Upper lobe of left lung (tissue), 4 donors: ENCODE measurements around the gene TIRAP.

ENCODE experiments used
- EP300 ChIP-seq, 4 donors: sonication (generic); formaldehyde crosslinking; IDR thresholded peaks; one replicate each; pipeline ENCODE4 v1.5.1; 2017; ENCODE audit warnings: antibody characterized with exemption in 4 of 4, control low read depth in 2 of 4
- POLR2A ChIP-seq, 4 donors: fragments of 450-650 bp; IDR thresholded peaks; one replicate each; pipeline ENCODE4 v1.5.1; 2016 to 2017; ENCODE audit warnings: antibody characterized with exemption in 4 of 4, mild to moderate bottlenecking in 2 of 4
- TF ChIP-seq, protein P1 (sequence below), 6 experiments: fragments of 450-650 bp in 4 of 6; fragments of 200-600 bp in 2 of 6; sonication (generic) in 2 of 6; IDR thresholded peaks; one replicate each; pipeline ENCODE4 v1.5.1; 2016 to 2019; ENCODE audit warnings: antibody characterized with exemption in 6 of 6

DNA sequence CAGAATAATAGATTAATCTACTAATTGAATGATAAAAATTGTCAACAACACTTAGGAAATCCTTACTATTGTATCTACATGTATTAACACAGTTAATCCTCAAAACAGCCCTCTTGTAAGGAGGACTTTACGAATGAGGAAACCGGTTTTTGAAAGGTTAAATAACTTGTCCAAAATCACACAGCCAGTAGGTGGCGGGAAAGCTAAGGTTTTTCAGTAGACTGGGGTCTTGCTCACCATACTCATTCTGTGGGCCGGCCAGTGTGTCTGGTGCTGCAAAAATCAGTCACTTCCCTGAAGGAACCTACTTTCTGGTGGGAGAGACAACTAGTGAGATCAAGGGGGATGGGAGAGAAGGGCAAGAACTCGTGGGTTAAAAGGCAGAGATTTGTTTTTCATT lies 24.8 kb downstream of the TIRAP start:
- TF ChIP-seq EP300 (IDR thresholded peaks at IDR 0.05) (no peak), POLR2A (IDR thresholded peaks at IDR 0.05) (no peak)
- TF ChIP-seq, protein P1, sequence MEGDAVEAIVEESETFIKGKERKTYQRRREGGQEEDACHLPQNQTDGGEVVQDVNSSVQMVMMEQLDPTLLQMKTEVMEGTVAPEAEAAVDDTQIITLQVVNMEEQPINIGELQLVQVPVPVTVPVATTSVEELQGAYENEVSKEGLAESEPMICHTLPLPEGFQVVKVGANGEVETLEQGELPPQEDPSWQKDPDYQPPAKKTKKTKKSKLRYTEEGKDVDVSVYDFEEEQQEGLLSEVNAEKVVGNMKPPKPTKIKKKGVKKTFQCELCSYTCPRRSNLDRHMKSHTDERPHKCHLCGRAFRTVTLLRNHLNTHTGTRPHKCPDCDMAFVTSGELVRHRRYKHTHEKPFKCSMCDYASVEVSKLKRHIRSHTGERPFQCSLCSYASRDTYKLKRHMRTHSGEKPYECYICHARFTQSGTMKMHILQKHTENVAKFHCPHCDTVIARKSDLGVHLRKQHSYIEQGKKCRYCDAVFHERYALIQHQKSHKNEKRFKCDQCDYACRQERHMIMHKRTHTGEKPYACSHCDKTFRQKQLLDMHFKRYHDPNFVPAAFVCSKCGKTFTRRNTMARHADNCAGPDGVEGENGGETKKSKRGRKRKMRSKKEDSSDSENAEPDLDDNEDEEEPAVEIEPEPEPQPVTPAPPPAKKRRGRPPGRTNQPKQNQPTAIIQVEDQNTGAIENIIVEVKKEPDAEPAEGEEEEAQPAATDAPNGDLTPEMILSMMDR (IDR thresholded peaks at IDR 0.05): no peak
